ENCODE measurements around the gene LILRA2.

DNA sequence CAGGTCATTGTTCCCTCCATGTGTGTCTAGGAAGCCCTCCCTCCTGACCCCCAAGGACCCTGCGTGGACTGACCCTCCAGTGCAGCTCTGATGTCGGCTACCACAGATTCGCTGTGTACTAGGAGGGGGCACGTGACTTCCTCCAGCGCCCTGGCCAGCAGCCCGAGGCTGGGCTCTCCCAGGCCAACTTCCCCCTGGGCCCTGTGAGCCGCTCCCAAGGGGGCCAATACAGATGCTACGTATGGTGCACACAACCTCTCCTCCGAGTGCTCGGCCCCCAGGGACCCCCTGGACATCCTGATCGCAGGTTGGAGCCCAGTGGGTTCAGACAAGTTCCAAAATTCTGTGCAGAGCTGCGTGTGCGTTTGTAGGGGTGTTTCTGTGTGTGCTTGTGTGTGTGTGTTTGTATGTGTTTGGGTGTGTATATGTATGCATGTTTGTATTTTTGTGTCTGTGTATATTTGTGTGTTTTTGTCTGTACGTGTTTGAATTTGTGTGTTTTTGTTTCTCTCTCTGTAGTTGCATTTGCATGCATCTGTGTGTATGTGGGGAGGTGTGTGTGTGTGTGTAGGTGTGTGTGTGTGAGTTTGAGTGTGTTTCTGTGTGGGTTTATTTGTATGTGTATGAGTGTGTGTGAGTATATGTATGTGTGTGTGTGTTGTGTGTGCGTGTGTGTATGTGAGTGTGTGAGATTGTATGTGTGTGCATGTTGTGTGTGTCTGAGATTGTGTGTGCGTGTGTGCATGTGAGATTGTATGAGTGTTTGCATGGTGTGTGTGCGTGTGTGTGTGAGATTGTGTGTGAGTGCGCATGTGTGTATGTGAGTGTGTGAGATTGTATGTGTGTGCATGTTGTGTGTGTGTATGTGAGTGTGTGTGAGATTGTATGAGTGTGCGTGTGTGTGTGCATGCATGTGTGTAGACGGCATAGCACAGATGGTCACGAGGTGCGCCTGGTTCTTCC is 21.4 kb upstream of the LILRA2 start:
- TF ChIP-seq EZH2 (IDR thresholded peaks at IDR 0.05; ENCODE audit: borderline replicate concordance, low read length) (no peak), CTCF (conservative IDR thresholded peaks at IDR 0.05 in 1 of 2, IDR thresholded peaks at IDR 0.05 in 1 of 2; ENCODE audit: extremely low read depth in 1 of 2, insufficient read depth in 1 of 2, low read depth in 1 of 2, low read length in 2 of 2) (no peak)
